B cell (primary cell): ENCODE measurements around the gene PAAF1. TPM values are rescaled to one million over a fixed set of nuclear protein-coding genes. Genes with fewer than 3 reads are reported as not detected.
A peak's percentile ranks its signal among the peaks of the same experiment; 100 is the strongest.

Experiments used
- ATAC-seq: fragments of 200-7000 bp; cut with Tn5 transposase; one replicate; pipeline ENCODE4 v1.10.0; 2021; ENCODE audit warnings: low read depth, mild to moderate bottlenecking, moderate number of reproducible peaks, moderate library complexity
- CTCF ChIA-PET: fragments of 350-600 bp; sonication (Branson Sonifier 250); formaldehyde crosslinking; loops from one replicate; lab custom pipeline; 2021; ENCODE audit warnings: antibody characterized with exemption, inconsistent platforms; lab: Charles Lee
- POLR2A ChIA-PET: fragments of 350-600 bp; sonication (Branson Sonifier 250); formaldehyde crosslinking; loops from one replicate; lab custom pipeline; 2021; ENCODE audit warnings: antibody characterized with exemption; lab: Charles Lee
- DNase-seq: peaks from one replicate; pipeline ENCODE4 v3.0.0; 2013
- H2AFZ ChIP-seq: 2 replicates; pipeline ENCODE4 v1.6.1; 2012; ENCODE audit warnings: mild to moderate bottlenecking, low read depth, low read length; ENCODE audit not compliant: insufficient read depth, poor library complexity, severe bottlenecking
- H3K27ac ChIP-seq, 2 donors: 1 replicate in 1 of 2; 2 replicates in 1 of 2; pipeline ENCODE4 v1.5.1; 2012 to 2013; ENCODE audit warnings: low read length in 2 of 2, mild to moderate bottlenecking in 2 of 2, moderate library complexity in 1 of 2
- H3K27me3 ChIP-seq, 4 experiments: fragments of 200-600 bp in 1 of 4; sonication (generic) in 1 of 4; replicated peaks in 1 of 4; 1 replicate in 2 of 4; 2 replicates in 2 of 4; pipeline versions ENCODE4 v1.6.1 to v1.7.0; 2013 to 2016; ENCODE audit warnings: low read length in 3 of 4, mild to moderate bottlenecking in 2 of 4, mixed read lengths in 1 of 4, moderate library complexity in 1 of 4; ENCODE audit not compliant: insufficient read depth in 4 of 4, control insufficient read depth in 3 of 4; ENCODE audit errors: control extremely low read depth in 1 of 4
- H3K36me3 ChIP-seq, 2 experiments: replicated peaks in 1 of 2; 1 replicate in 1 of 2; 2 replicates in 1 of 2; pipeline versions ENCODE4 v1.6.1 to v1.7.1; 2013; ENCODE audit warnings: low read length in 1 of 2; ENCODE audit not compliant: insufficient read depth in 2 of 2, control insufficient read depth in 1 of 2; ENCODE audit errors: control extremely low read depth in 1 of 2, extremely low read depth in 1 of 2
- H3K4me1 ChIP-seq, 2 donors: fragments of 200-600 bp in 1 of 2; sonication (generic) in 1 of 2; 1 replicate in 1 of 2; 2 replicates in 1 of 2; pipeline versions ENCODE4 v1.5.1 to v1.6.1; 2013 to 2017; ENCODE audit warnings: low read length in 2 of 2; ENCODE audit not compliant: control insufficient read depth in 2 of 2, insufficient read depth in 2 of 2
- H3K4me2 ChIP-seq: replicated peaks from 2 replicates; pipeline ENCODE3; 2012; ENCODE audit warnings: mild to moderate bottlenecking, low read depth, low read length; ENCODE audit not compliant: poor library complexity, severe bottlenecking
- H3K4me3 ChIP-seq, 5 experiments: fragments of 200-600 bp in 1 of 5; sonication (generic) in 1 of 5; 1 replicate in 3 of 5; 2 replicates in 2 of 5; pipeline versions ENCODE4 v1.5.1 to v1.7.0; 2011 to 2016; ENCODE audit warnings: low read length in 4 of 5, mild to moderate bottlenecking in 4 of 5, low read depth in 2 of 5, control low read depth in 1 of 5, moderate library complexity in 1 of 5; ENCODE audit not compliant: insufficient read depth in 1 of 5; ENCODE audit errors: control extremely low read depth in 1 of 5, extremely low read depth in 1 of 5
- H3K79me2 ChIP-seq: fragments of 200-600 bp; sonication (generic); one replicate; pipeline ENCODE4 v1.6.0; 2016; ENCODE audit warnings: low read length; ENCODE audit not compliant: control insufficient read depth, insufficient read depth
- H3K9ac ChIP-seq: fragments of 200-600 bp; sonication (generic); 2 replicates; pipeline ENCODE4 v1.6.1; 2017; ENCODE audit warnings: mild to moderate bottlenecking, low read length, moderate library complexity
- H3K9me3 ChIP-seq, 3 donors: one replicate each; pipeline versions ENCODE4 v1.6.1 to v1.7.1; 2013; ENCODE audit warnings: low read length in 2 of 3; ENCODE audit not compliant: control insufficient read depth in 2 of 3, insufficient read depth in 1 of 3; ENCODE audit errors: control extremely low read depth in 1 of 3
- H4K20me1 ChIP-seq: 2 replicates; pipeline ENCODE4 v1.6.0; 2012; ENCODE audit warnings: mild to moderate bottlenecking, low read length; ENCODE audit not compliant: insufficient read depth, control insufficient read depth, poor library complexity, severe bottlenecking
- H3K27ac Mint-ChIP-seq: one replicate; pipeline ENCODE4 v1.8.0; 2021; ENCODE audit warnings: mixed read lengths
- H3K27me3 Mint-ChIP-seq: one replicate; pipeline ENCODE4 v1.8.0; 2021; ENCODE audit warnings: mixed read lengths
- H3K4me1 Mint-ChIP-seq: one replicate; pipeline ENCODE4 v1.8.0; 2021; ENCODE audit warnings: mixed read lengths
- H3K4me3 Mint-ChIP-seq: one replicate; pipeline ENCODE4 v1.8.0; 2021; ENCODE audit warnings: mixed read lengths
- H3K9me3 Mint-ChIP-seq: one replicate; pipeline ENCODE4 v1.8.0; 2022; ENCODE audit warnings: mixed read lengths; ENCODE audit not compliant: insufficient read depth
- CTCF ChIP-seq: fragments of 200-600 bp; IDR thresholded peaks from one replicate; pipeline ENCODE4 v1.8.0; 2022; ENCODE audit warnings: antibody characterized with exemption, mild to moderate bottlenecking
- EZH2 ChIP-seq: IDR thresholded peaks from 2 replicates; pipeline ENCODE4 v1.6.1; 2012; ENCODE audit warnings: borderline replicate concordance, low read depth, mild to moderate bottlenecking, moderate library complexity, low read length; ENCODE audit not compliant: insufficient read depth, poor library complexity, severe bottlenecking
- WGBS: methylation state at CpG from one replicate; pipeline ENCODE4 v1.1.5; 2013; ENCODE audit warnings: missing lambda C conversion rate; ENCODE audit not compliant: insufficient coverage; 5-methylcytosine and 5-hydroxymethylcytosine counted together
- intact Hi-C: fragments of 100-400 bp; cut with micrococcal nuclease; formaldehyde crosslinking; loops from one replicate; pipeline ENCODE4 v1.10.0; 2022
- polyA plus RNA-seq: library from polyadenylated mRNA; depleted of rRNA; stranded (reverse); fragments of >200 nt; gene quantifications from 2 replicates; pipeline ENCODE4 v1.2.3, GENCODE V29; 2012
- total RNA-seq, 2 donors: library from RNA; stranded (reverse); fragments of 120-200 nt in 1 of 2; gene quantifications; 1 replicate in 1 of 2; 2 replicates in 1 of 2; pipeline versions ENCODE4 v1.2.3 to v1.2.4, GENCODE V29; 2013 to 2022

PAAF1 gene
- total and polyA plus RNA-seq, 2 donors (not counting 1 experiment from before 2014, with no cell fraction given): 11.5 to 19.5 TPM

- Histone ChIP-seq H3K36me3 (no peaks in the 10 kb centered on the region), H3K4me1 (peaks cover 8 to 24% of the 10 kb centered on the region in 2 donors), H3K4me2 (peak overlapping the region; percentile 66), H3K27ac (no peak overlapping the region), H2AFZ (peak overlapping the region; percentile 37), H3K27me3 (no peaks in the 10 kb centered on the region), H3K79me2 (peaks cover 8% of the 10 kb centered on the region), H3K4me3 (no peak overlapping the region), H4K20me1 (no peaks in the 10 kb centered on the region), H3K9me3 (no peaks in the 10 kb centered on the region), H3K9ac (no peak overlapping the region)
- ChIA-PET POLR2A (interaction anchor here (0.6 to 1.8 kb wide), 4 partner anchors 16 to 256 kb away, joined by 3 to 7 read pairs (median 6); partner anchors contain the start of gene UCP2), CTCF (interaction anchor here (0.6 to 9.9 kb wide), 33 partner anchors 9 to 292 kb away, joined by 3 to 97 read pairs (median 4); partner anchors contain the start of genes C2CD3, PPME1 and UCP2)
- ATAC-seq: no peak
- no peak overlapping the region for H3K4me3 Mint-ChIP-seq
- no peaks in the 10 kb centered on the region for H3K27me3 Mint-ChIP-seq
- 83% methylated on average over 4 of the region's 8 CpGs for WGBS
- DNase-seq: no peak
- H3K27ac Mint-ChIP-seq: no peak overlapping the region
- TF ChIP-seq EZH2 (no peak), CTCF (no peak)
- intact Hi-C loops: loop anchor here (1.0 to 2.0 kb wide), 5 partner anchors 16 to 291 kb away; partner anchors contain the start of genes C2CD3 and PPME1
- H3K9me3 Mint-ChIP-seq: no peaks in the 10 kb centered on the region
- H3K4me1 Mint-ChIP-seq: peaks cover 22% of the 10 kb centered on the region
Measured at GRCh38 chr11:73963861-73964260, 87.1 kb downstream of the PAAF1 start.

- TF ChIP-seq EZH2 (no peak), CTCF (no peak)
- H3K27ac Mint-ChIP-seq: peak overlapping the region; percentile 53
- Histone ChIP-seq H3K9me3 (no peaks in the 10 kb centered on the region), H2AFZ (no peak overlapping the region), H3K27me3 (no peaks in the 10 kb centered on the region), H3K9ac (no peak overlapping the region), H3K36me3 (no peaks in the 10 kb centered on the region), H3K4me2 (peak overlapping the region; percentile 66), H3K79me2 (peaks cover 8% of the 10 kb centered on the region), H3K27ac (no peak overlapping the region), H3K4me3 (no peak overlapping the region), H4K20me1 (no peaks in the 10 kb centered on the region), H3K4me1 (peaks cover 22 to 37% of the 10 kb centered on the region in 2 donors)
- ChIA-PET CTCF (interaction anchor here (0.7 to 9.9 kb wide), 13 partner anchors 12 to 290 kb away, joined by 3 to 97 read pairs (median 5); partner anchors contain the start of gene UCP2), POLR2A (interaction anchor here (1.4 to 1.8 kb wide), 2 partner anchors 15 to 17 kb away, joined by 6 read pairs; partner anchors contain the start of gene UCP2)
- H3K4me1 Mint-ChIP-seq: peaks cover 36% of the 10 kb centered on the region
- DNase-seq: no peak
- no peak overlapping the region for H3K4me3 Mint-ChIP-seq
- no peaks in the 10 kb centered on the region for H3K27me3 Mint-ChIP-seq
- no peak for ATAC-seq
- intact Hi-C loops: loop anchor here (2.0 kb wide), 2 partner anchors 206 to 290 kb away; partner anchors contain the start of genes C2CD3 and PPME1
- WGBS: 90% methylated on average over 5 of the region's 10 CpGs
- no peaks in the 10 kb centered on the region for H3K9me3 Mint-ChIP-seq
Measured at GRCh38 chr11:73965076-73965763, 88.4 kb downstream of the PAAF1 start.
